A549 (cell line): Measurements from ENCODE around the gene SPTLC2. TPM values are rescaled to one million over a fixed set of nuclear protein-coding genes. Genes with fewer than 3 reads are reported as not detected.

Source experiments
- ATAC-seq, 2 experiments: fragments of 200-7000 bp in 1 of 2; fragments of >200 bp in 1 of 2; cut with Nextera tagmentation in 1 of 2; cut with Tn5 transposase in 1 of 2; 3 replicates each; pipeline versions ENCODE4 v1.8.0 to v1.9.1; 2018 to 2020; ENCODE audit warnings: mild to moderate bottlenecking in 1 of 2, moderate library complexity in 1 of 2
- CTCF ChIA-PET: fragments of 300-600 bp; sonication (Branson Sonifier 250); formaldehyde crosslinking; extraction: SDS; loops from one replicate; lab custom pipeline; 2021; ENCODE audit warnings: antibody characterized with exemption, inconsistent platforms; lab: Yijun Ruan, JAX
- POLR2A ChIA-PET: fragments of 350-600 bp; formaldehyde crosslinking; extraction: SDS; loops from one replicate; lab custom pipeline; 2021; ENCODE audit warnings: antibody characterized with exemption, inconsistent platforms; lab: Yijun Ruan, JAX
- DNase-seq, 2 experiments: peaks; one replicate each; pipeline versions ENCODE4 v3.0.0 to v3.0.0-alpha.2; 2011 to 2016; ENCODE audit warnings: low read depth in 1 of 2, low spot score in 1 of 2
- FAIRE-seq: peaks from 2 replicates; lab custom pipeline; 2011; peaks lifted over from hg19 to GRCh38; lab: Jason Lieb, UNC
- H3K27ac ChIP-seq, 2 experiments: fragments of >200 bp; sonication (Bioruptor Twin); formaldehyde crosslinking; 3 replicates each; pipeline ENCODE4 v1.5.1; 2016 to 2017
- H3K4me1 ChIP-seq: fragments of >200 bp; sonication (Bioruptor Twin); formaldehyde crosslinking; 3 replicates; pipeline ENCODE4 v1.6.1; 2016
- H3K4me2 ChIP-seq: fragments of >200 bp; sonication (Bioruptor Twin); formaldehyde crosslinking; 3 replicates; pipeline ENCODE4 v1.6.1; 2016
- H3K4me3 ChIP-seq: fragments of >200 bp; sonication (Bioruptor Twin); formaldehyde crosslinking; 3 replicates; pipeline ENCODE4 v1.5.1; 2016
- H3K9me3 ChIP-seq: fragments of >200 bp; sonication (Bioruptor Twin); formaldehyde crosslinking; 3 replicates; pipeline ENCODE4 v1.6.1; 2016
- BHLHE40 ChIP-seq: IDR thresholded peaks from 2 replicates; pipeline ENCODE4 v1.6.1; 2012; ENCODE audit warnings: low read depth, low read length, inconsistent platforms
- CBX2 ChIP-seq: fragments of 200-600 bp; sonication (generic); IDR thresholded peaks from 2 replicates; pipeline ENCODE4 v1.6.1; 2016; ENCODE audit warnings: low read depth, mild to moderate bottlenecking, borderline replicate concordance
- CBX8 ChIP-seq: fragments of 200-600 bp; sonication (generic); IDR thresholded peaks from 2 replicates; pipeline ENCODE4 v1.6.1; 2016
- EHF ChIP-seq: fragments of 250-450 bp; sonication (Bioruptor Pico); IDR thresholded peaks from 2 replicates; pipeline ENCODE4 v1.5.0; 2020; ENCODE audit warnings: mild to moderate bottlenecking
- ELK1 ChIP-seq: fragments of 150-350 bp; IDR thresholded peaks from 2 replicates; pipeline ENCODE4 v1.6.1; 2014; ENCODE audit warnings: low read depth, mild to moderate bottlenecking, low read length
- ESRRA ChIP-seq: fragments of 150-350 bp; IDR thresholded peaks from 2 replicates; pipeline ENCODE4 v1.6.1; 2014; ENCODE audit warnings: mild to moderate bottlenecking, low read length, borderline replicate concordance
- FOSL2 ChIP-seq, 2 experiments: fragments of 450-650 bp in 1 of 2; fragments of >200 bp in 1 of 2; sonication (Bioruptor Twin) in 1 of 2; formaldehyde crosslinking; IDR thresholded peaks; 2 replicates each; pipeline versions ENCODE4 v1.5.0 to v1.6.1; 2016 to 2020; ENCODE audit warnings: mild to moderate bottlenecking in 1 of 2, moderate library complexity in 1 of 2
- GATA3 ChIP-seq: IDR thresholded peaks from 2 replicates; pipeline ENCODE4 v1.6.1; 2012; ENCODE audit warnings: borderline replicate concordance
- HEYL ChIP-seq: fragments of 250-450 bp; sonication (Bioruptor Pico); IDR thresholded peaks from 2 replicates; pipeline ENCODE4 v1.8.0; 2021; ENCODE audit warnings: mild to moderate bottlenecking, moderate library complexity
- HOXB13 ChIP-seq: fragments of 250-450 bp; sonication (Bioruptor Pico); IDR thresholded peaks from 2 replicates; pipeline ENCODE4 v1.5.0; 2020; ENCODE audit warnings: low read depth, mild to moderate bottlenecking, moderate library complexity
- JUNB ChIP-seq: fragments of >200 bp; sonication (Bioruptor Twin); formaldehyde crosslinking; IDR thresholded peaks from 2 replicates; pipeline ENCODE4 v1.6.1; 2016
- MYC ChIP-seq: IDR thresholded peaks from 2 replicates; pipeline ENCODE4 v1.6.1; 2012; ENCODE audit warnings: mild to moderate bottlenecking, inconsistent platforms, low read length, improper control_type of control experiment, borderline replicate concordance
- NPAS2 ChIP-seq: fragments of 250-450 bp; sonication (Bioruptor Pico); IDR thresholded peaks from 2 replicates; pipeline ENCODE4 v1.8.0; 2022; ENCODE audit warnings: mild to moderate bottlenecking, moderate library complexity, borderline replicate concordance
- POLR2A ChIP-seq: IDR thresholded peaks from 2 replicates; pipeline ENCODE4 v1.6.1; 2012; ENCODE audit warnings: mild to moderate bottlenecking, low read length
- RARB ChIP-seq: fragments of 250-450 bp; sonication (Bioruptor Pico); IDR thresholded peaks from 2 replicates; pipeline ENCODE4 v1.8.0; 2021; ENCODE audit warnings: mild to moderate bottlenecking, moderate library complexity
- REST ChIP-seq: fragments of 200-600 bp; sonication (generic); IDR thresholded peaks from 2 replicates; pipeline ENCODE4 v1.6.1; 2016; ENCODE audit warnings: antibody characterized with exemption, mild to moderate bottlenecking, moderate library complexity
- RNF2 ChIP-seq: fragments of 200-600 bp; sonication (generic); IDR thresholded peaks from 2 replicates; pipeline ENCODE4 v1.6.1; 2016; ENCODE audit warnings: low read depth, mild to moderate bottlenecking, antibody characterized with exemption, moderate library complexity, borderline replicate concordance
- SMC3 ChIP-seq: fragments of >200 bp; sonication (Bioruptor Twin); formaldehyde crosslinking; IDR thresholded peaks from 3 replicates; pipeline ENCODE4 v1.6.1; 2018; ENCODE audit warnings: inconsistent platforms
- SREBF2 ChIP-seq: fragments of 450-650 bp; IDR thresholded peaks from 2 replicates; pipeline ENCODE4 v1.6.1; 2014; ENCODE audit warnings: mild to moderate bottlenecking, moderate library complexity
- TFCP2L1 ChIP-seq: fragments of 250-450 bp; sonication (Bioruptor Pico); IDR thresholded peaks from 2 replicates; pipeline ENCODE4 v1.5.0; 2021; ENCODE audit warnings: mild to moderate bottlenecking
- ZSCAN20 ChIP-seq: fragments of 250-450 bp; sonication (Bioruptor Pico); IDR thresholded peaks from 2 replicates; pipeline ENCODE4 v1.8.0; 2022; ENCODE audit warnings: mild to moderate bottlenecking, moderate library complexity
- WGBS: methylation state at CpG from one replicate; pipeline ENCODE4 v1.1.6; 2017; ENCODE audit errors: missing lambda C conversion rate; 5-methylcytosine and 5-hydroxymethylcytosine counted together
- polyA plus RNA-seq, 4 experiments: library from polyadenylated mRNA; depleted of rRNA in 3 of 4; stranded (reverse); fragments of >200 nt; fragmentation: RNase III in 1 of 4; extraction: RNeasy Plus Mini Kit Qiagen cat#74134 plus additional on column Dnase treatment in 1 of 4; gene quantifications; 2 replicates in 3 of 4; 3 replicates in 1 of 4; pipeline ENCODE4 v1.2.3, GENCODE V29; 2011 to 2017
- TF ChIP-seq, protein P1 (sequence below): fragments of 250-450 bp; sonication (Bioruptor Pico); IDR thresholded peaks from 2 replicates; pipeline ENCODE4 v1.5.0; 2020; ENCODE audit warnings: low read depth, mild to moderate bottlenecking, moderate library complexity
- TF ChIP-seq, protein P2 (sequence below): IDR thresholded peaks from 2 replicates; pipeline ENCODE4 v1.6.1; 2012
- TF ChIP-seq, protein P3 (sequence below): fragments of >200 bp; sonication (Bioruptor Twin); formaldehyde crosslinking; IDR thresholded peaks from 3 replicates; pipeline ENCODE4 v1.5.1; 2016

SPTLC2 gene
- polyA plus RNA-seq, 2 of the 4 experiments (the other 2 are of a cell fraction) = 17.2 to 30.9 TPM

- DNase-seq (no peak), FAIRE-seq (no peak), ATAC-seq (no peak)
- POLR2A ChIA-PET = no interaction called here
- H3K4me2 ChIP-seq = no peak overlapping the region
- H3K27ac ChIP-seq = no peak overlapping the region
- no peaks in the 10 kb centered on the region for H3K9me3 ChIP-seq
- H3K4me1 ChIP-seq = no peaks in the 10 kb centered on the region
- CTCF ChIA-PET = interaction anchor here (0.5 kb wide), 1 partner anchor 8 kb away, joined by 3 read pairs; no protein-coding TSS in a partner anchor
- WGBS = 93% methylated on average over 10 of the region's 10 CpGs
- H3K4me3 ChIP-seq = no peak overlapping the region
- no peak for TF ChIP-seq ZSCAN20
- TF ChIP-seq ESRRA = no peak
- no peak for TF ChIP-seq BHLHE40
- TF ChIP-seq SMC3 = no peak
- no peak for TF ChIP-seq CBX8
- TF ChIP-seq EHF (CRISPR knock-in tag) = no peak
- TF ChIP-seq JUNB = no peak
- no peak for TF ChIP-seq RNF2
- TF ChIP-seq HOXB13 (CRISPR knock-in tag) = no peak
- TF ChIP-seq, protein P1, sequence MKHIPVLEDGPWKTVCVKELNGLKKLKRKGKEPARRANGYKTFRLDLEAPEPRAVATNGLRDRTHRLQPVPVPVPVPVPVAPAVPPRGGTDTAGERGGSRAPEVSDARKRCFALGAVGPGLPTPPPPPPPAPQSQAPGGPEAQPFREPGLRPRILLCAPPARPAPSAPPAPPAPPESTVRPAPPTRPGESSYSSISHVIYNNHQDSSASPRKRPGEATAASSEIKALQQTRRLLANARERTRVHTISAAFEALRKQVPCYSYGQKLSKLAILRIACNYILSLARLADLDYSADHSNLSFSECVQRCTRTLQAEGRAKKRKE = no peak
- TF ChIP-seq TFCP2L1 (CRISPR knock-in tag) = no peak
- TF ChIP-seq, protein P2, sequence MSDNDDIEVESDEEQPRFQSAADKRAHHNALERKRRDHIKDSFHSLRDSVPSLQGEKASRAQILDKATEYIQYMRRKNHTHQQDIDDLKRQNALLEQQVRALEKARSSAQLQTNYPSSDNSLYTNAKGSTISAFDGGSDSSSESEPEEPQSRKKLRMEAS = no peak
- no peak for TF ChIP-seq HEYL
- no peak for TF ChIP-seq FOSL2 (IDR thresholded peaks at IDR 0.05)
- TF ChIP-seq FOSL2 (CRISPR knock-in tag; IDR thresholded peaks at IDR 0.05) = no peak
- TF ChIP-seq CBX2 = no peak
- TF ChIP-seq NPAS2 (CRISPR knock-in tag) = no peak
- TF ChIP-seq, protein P3, sequence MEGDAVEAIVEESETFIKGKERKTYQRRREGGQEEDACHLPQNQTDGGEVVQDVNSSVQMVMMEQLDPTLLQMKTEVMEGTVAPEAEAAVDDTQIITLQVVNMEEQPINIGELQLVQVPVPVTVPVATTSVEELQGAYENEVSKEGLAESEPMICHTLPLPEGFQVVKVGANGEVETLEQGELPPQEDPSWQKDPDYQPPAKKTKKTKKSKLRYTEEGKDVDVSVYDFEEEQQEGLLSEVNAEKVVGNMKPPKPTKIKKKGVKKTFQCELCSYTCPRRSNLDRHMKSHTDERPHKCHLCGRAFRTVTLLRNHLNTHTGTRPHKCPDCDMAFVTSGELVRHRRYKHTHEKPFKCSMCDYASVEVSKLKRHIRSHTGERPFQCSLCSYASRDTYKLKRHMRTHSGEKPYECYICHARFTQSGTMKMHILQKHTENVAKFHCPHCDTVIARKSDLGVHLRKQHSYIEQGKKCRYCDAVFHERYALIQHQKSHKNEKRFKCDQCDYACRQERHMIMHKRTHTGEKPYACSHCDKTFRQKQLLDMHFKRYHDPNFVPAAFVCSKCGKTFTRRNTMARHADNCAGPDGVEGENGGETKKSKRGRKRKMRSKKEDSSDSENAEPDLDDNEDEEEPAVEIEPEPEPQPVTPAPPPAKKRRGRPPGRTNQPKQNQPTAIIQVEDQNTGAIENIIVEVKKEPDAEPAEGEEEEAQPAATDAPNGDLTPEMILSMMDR = no peak
- TF ChIP-seq, all 56 proteins: peak for 0
Measured at GRCh38 chr14:77584809-77585208, 31.6 kb downstream of the SPTLC2 start.

- Histone ChIP-seq H3K4me1 (no peaks in the 10 kb centered on the region), H3K4me3 (no peak overlapping the region), H3K27ac (no peak overlapping the region), H3K4me2 (no peak overlapping the region), H3K9me3 (no peaks in the 10 kb centered on the region)
- DNase-seq (no peak), ATAC-seq (no peak), FAIRE-seq (no peak)
- TF ChIP-seq SREBF2 (no peak), GATA3 (no peak), MYC (no peak), POLR2A (no peak), RARB (CRISPR knock-in tag) (no peak), REST (no peak), ZSCAN20 (no peak), ELK1 (no peak)
- TF ChIP-seq, protein P1 = no peak
- ChIA-PET CTCF (interaction anchor here (0.7 kb wide), 1 partner anchor 16 kb away, joined by 4 read pairs; no protein-coding TSS in a partner anchor), POLR2A (no interaction called here)
- 91% methylated on average over 3 of the region's 3 CpGs for whole genome bisulfite sequencing
Measured at GRCh38 chr14:77583657-77584056, 32.8 kb downstream of the SPTLC2 start.
